Middle frontal gyrus (tissue), 1 donor: Measurements from ENCODE around the gene TMCC1.
A peak's percentile ranks its signal among the peaks of the same experiment; 100 is the strongest.
"Not testable (repeated sequence)": the region's sequence is repeated elsewhere in the genome, so short reads cannot be mapped to it uniquely, and the experiment has no call there.

Experiments
- DNase-seq: peaks from one replicate; pipeline ENCODE4 v3.0.0-alpha.2; 2015; ENCODE audit warnings: low spot score; ENCODE audit errors: extremely low spot score

The TMCC1 gene

GRCh38 chr3:129734449-129734848 lies 159.1 kb downstream of the TMCC1 start:
- DNase-seq: no peak

- DNase-seq: no peak
These were observed 161.2 kb downstream of the TMCC1 start for GRCh38 chr3:129732200-129732876.

GRCh38 chr3:129727707-129728106 lies 165.8 kb downstream of the TMCC1 start:
- DNase-seq: no peak

- DNase-seq: no peak
These were observed 169.8 kb downstream of the TMCC1 start for GRCh38 chr3:129723558-129724324.

- DNase-seq: no peak
These were observed 171.0 kb downstream of the TMCC1 start for GRCh38 chr3:129722527-129722926.

- DNase-seq: no peak
These were observed 175.3 kb downstream of the TMCC1 start for GRCh38 chr3:129718201-129718600.

- no peak for DNase-seq
These were observed 177.7 kb downstream of the TMCC1 start for GRCh38 chr3:129715854-129716253.

GRCh38 chr3:129708328-129708861 lies 185.1 kb downstream of the TMCC1 start:
- DNase-seq: no peak

- no peak for DNase-seq
These were observed 188.2 kb downstream of the TMCC1 start for GRCh38 chr3:129705274-129705673.

GRCh38 chr3:129703913-129704312 lies 189.6 kb downstream of the TMCC1 start:
- DNase-seq: no peak

- DNase-seq: no peak
These were observed 190.4 kb downstream of the TMCC1 start for GRCh38 chr3:129702934-129703712.

- DNase-seq: no peak
These were observed 192.3 kb downstream of the TMCC1 start for GRCh38 chr3:129701161-129701560.

- no peak for DNase-seq
These were observed 193.9 kb downstream of the TMCC1 start for GRCh38 chr3:129699612-129700011.

- no peak for DNase-seq
These were observed 194.3 kb downstream of the TMCC1 start for GRCh38 chr3:129699199-129699598.

GRCh38 chr3:129697229-129697969 lies 196.1 kb downstream of the TMCC1 start:
- no peak for DNase-seq

GRCh38 chr3:129696430-129696829 lies 197.1 kb downstream of the TMCC1 start:
- not testable (repeated sequence) for DNase-seq

- no peak for DNase-seq
These were observed 198.3 kb downstream of the TMCC1 start for GRCh38 chr3:129695230-129695629.

- no peak for DNase-seq
These were observed 199.3 kb downstream of the TMCC1 start for GRCh38 chr3:129694228-129694627.

GRCh38 chr3:129692743-129693142 lies 200.8 kb downstream of the TMCC1 start:
- no peak for DNase-seq

- no peak for DNase-seq
These were observed 202.5 kb downstream of the TMCC1 start for GRCh38 chr3:129690963-129691362.

GRCh38 chr3:129690406-129690805 lies 203.1 kb downstream of the TMCC1 start:
- peak; percentile 69 for DNase-seq
